ENCODE data around the gene GRK3.
"Not testable (repeated sequence)": the region's sequence is repeated elsewhere in the genome, so short reads cannot be mapped to it uniquely, and the experiment has no call there.

GRK3 gene

DNA sequence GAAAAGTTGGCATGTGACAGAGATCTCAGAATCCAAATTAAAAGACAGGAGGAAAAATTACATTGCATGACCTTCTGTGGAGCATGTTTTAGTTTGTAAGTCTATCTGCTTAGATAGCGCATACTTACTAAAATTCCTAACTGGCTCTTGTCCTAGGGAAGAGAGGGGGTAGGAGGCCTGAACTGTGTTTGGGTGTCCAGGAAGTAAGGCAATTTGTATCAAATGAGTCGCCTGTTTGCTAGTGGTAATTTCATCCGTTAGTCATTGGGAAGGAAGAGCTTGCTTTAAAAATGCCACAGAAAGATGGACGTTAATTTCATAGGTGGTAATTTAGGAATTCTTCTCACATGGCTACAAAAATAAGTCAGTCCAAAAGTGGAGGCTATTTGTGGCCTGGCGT is 18.5 kb downstream of the GRK3 start:
- Histone ChIP-seq H3K79me2 (ENCODE audit: insufficient read depth, low read length) (no peaks in the 10 kb centered on the region), H3K9me3 (ENCODE audit: low read length) (no peaks in the 10 kb centered on the region), H3K9me2 (ENCODE audit: low read depth, low read length) (no peaks in the 10 kb centered on the region), H2AFZ (ENCODE audit: low read length) (no peak overlapping the region), H3K4me2 (ENCODE audit: low read length) (no peak overlapping the region), H3K27ac (ENCODE audit: low read depth, low read length, poor library complexity, severe bottlenecking) (no peak overlapping the region), H3K9ac (ENCODE audit: low read length) (no peak overlapping the region), H3F3A (ENCODE audit: insufficient read depth, low read length) (no peaks in the 10 kb centered on the region), H3K4me3 (ENCODE audit: low read depth, low read length, poor library complexity, severe bottlenecking) (no peak overlapping the region), H4K20me1 (ENCODE audit: insufficient read depth, low read length) (no peaks in the 10 kb centered on the region), H3K36me3 (ENCODE audit: insufficient read depth, low read length) (no peaks in the 10 kb centered on the region), H3K27me3 (ENCODE audit: insufficient read depth, low read length) (no peaks in the 10 kb centered on the region), H3K4me1 (ENCODE audit: insufficient read depth, low read length, severe bottlenecking) (no peaks in the 10 kb centered on the region)
- TF ChIP-seq, protein P1, sequence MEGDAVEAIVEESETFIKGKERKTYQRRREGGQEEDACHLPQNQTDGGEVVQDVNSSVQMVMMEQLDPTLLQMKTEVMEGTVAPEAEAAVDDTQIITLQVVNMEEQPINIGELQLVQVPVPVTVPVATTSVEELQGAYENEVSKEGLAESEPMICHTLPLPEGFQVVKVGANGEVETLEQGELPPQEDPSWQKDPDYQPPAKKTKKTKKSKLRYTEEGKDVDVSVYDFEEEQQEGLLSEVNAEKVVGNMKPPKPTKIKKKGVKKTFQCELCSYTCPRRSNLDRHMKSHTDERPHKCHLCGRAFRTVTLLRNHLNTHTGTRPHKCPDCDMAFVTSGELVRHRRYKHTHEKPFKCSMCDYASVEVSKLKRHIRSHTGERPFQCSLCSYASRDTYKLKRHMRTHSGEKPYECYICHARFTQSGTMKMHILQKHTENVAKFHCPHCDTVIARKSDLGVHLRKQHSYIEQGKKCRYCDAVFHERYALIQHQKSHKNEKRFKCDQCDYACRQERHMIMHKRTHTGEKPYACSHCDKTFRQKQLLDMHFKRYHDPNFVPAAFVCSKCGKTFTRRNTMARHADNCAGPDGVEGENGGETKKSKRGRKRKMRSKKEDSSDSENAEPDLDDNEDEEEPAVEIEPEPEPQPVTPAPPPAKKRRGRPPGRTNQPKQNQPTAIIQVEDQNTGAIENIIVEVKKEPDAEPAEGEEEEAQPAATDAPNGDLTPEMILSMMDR (IDR thresholded peaks at IDR 0.05; ENCODE audit: low read length) = no peak
- no peak for TF ChIP-seq EZH2 (IDR thresholded peaks at IDR 0.05; ENCODE audit: borderline replicate concordance, low read length)

DNA sequence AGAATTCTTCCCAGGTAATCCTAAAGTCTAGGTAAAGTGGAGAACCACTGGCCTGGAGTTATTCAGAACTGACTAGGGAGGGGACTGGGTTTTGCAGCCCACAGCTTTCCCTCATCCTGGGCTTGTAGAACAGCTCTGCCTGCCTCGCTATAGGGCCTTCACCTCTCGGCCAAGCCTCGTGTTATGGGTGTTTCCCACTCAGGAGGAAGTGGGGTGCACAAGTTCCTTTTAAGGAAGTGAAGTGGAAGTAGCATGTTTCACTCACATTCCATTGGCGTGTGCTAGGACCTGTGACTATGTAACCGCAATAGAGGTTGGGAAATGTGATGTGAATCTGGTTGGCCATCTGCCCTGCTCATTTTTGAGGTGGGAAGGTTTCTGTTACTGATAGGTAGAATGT is 20.5 kb downstream of the GRK3 start:
- not testable (repeated sequence) for H3K4me3 ChIP-seq (ENCODE audit: low read depth, low read length, poor library complexity, severe bottlenecking); H3K27me3 ChIP-seq (ENCODE audit: insufficient read depth, low read length); H3K4me1 ChIP-seq (ENCODE audit: insufficient read depth, low read length, severe bottlenecking); H2AFZ ChIP-seq (ENCODE audit: low read length); H4K20me1 ChIP-seq (ENCODE audit: insufficient read depth, low read length); H3K9me2 ChIP-seq (ENCODE audit: low read depth, low read length); H3K27ac ChIP-seq (ENCODE audit: low read depth, low read length, poor library complexity, severe bottlenecking); H3K9ac ChIP-seq (ENCODE audit: low read length); H3F3A ChIP-seq (ENCODE audit: insufficient read depth, low read length); H3K36me3 ChIP-seq (ENCODE audit: insufficient read depth, low read length); H3K4me2 ChIP-seq (ENCODE audit: low read length); H3K79me2 ChIP-seq (ENCODE audit: insufficient read depth, low read length); H3K9me3 ChIP-seq (ENCODE audit: low read length)

DNA sequence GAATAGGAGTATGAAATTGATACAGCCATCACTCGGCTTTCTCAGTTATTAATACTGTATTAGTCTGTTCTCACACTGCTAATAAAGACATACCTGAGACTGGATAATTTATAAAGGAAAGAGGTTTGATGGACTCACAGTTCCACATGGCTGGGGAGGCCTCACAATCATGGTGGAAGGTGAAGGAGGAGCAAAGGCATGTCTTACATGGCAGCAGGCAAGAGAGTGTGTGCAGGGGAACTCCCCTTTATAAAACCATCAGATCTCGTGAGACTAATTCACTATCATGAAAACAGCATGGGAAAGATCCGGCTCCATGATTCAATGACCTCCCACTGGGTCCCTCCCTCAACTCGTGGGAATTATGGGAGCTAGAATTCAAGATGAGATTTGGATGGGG is 25.2 kb downstream of the GRK3 start:
- H3K36me3 ChIP-seq (ENCODE audit: insufficient read depth, low read length); H3K4me1 ChIP-seq (ENCODE audit: insufficient read depth, low read length, severe bottlenecking); H3K9me3 ChIP-seq (ENCODE audit: low read length); H3K79me2 ChIP-seq (ENCODE audit: insufficient read depth, low read length); H3K4me3 ChIP-seq (ENCODE audit: low read depth, low read length, poor library complexity, severe bottlenecking); H3K4me2 ChIP-seq (ENCODE audit: low read length); H4K20me1 ChIP-seq (ENCODE audit: insufficient read depth, low read length); H3K27me3 ChIP-seq (ENCODE audit: insufficient read depth, low read length); H3K27ac ChIP-seq (ENCODE audit: low read depth, low read length, poor library complexity, severe bottlenecking); H3F3A ChIP-seq (ENCODE audit: insufficient read depth, low read length); H3K9me2 ChIP-seq (ENCODE audit: low read depth, low read length); H2AFZ ChIP-seq (ENCODE audit: low read length); H3K9ac ChIP-seq (ENCODE audit: low read length): not testable (repeated sequence)

DNA sequence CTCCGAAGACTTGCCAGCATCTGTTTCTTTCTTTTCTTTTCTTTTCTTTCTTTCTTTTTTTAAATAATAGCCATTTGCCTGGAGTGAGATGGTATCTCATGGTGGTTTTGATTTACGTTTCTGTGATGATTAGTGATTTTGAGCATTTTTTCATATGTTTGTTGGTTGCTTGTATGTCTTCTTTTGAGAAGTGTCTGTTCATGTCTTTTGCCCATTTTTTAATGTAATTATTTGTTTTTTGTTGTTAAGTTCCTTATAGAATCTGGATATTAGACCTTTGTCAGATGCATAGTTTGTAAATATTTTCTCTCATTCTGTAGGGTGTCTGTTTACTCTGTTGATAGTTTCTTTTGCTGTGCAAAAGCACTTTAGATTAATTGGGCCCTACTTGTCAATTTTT is 28.8 kb downstream of the GRK3 start:
- H3F3A ChIP-seq (ENCODE audit: insufficient read depth, low read length); H3K36me3 ChIP-seq (ENCODE audit: insufficient read depth, low read length); H2AFZ ChIP-seq (ENCODE audit: low read length); H3K4me3 ChIP-seq (ENCODE audit: low read depth, low read length, poor library complexity, severe bottlenecking); H3K4me1 ChIP-seq (ENCODE audit: insufficient read depth, low read length, severe bottlenecking); H3K79me2 ChIP-seq (ENCODE audit: insufficient read depth, low read length); H3K9me3 ChIP-seq (ENCODE audit: low read length); H3K27me3 ChIP-seq (ENCODE audit: insufficient read depth, low read length); H3K9ac ChIP-seq (ENCODE audit: low read length); H3K27ac ChIP-seq (ENCODE audit: low read depth, low read length, poor library complexity, severe bottlenecking); H3K4me2 ChIP-seq (ENCODE audit: low read length); H4K20me1 ChIP-seq (ENCODE audit: insufficient read depth, low read length); H3K9me2 ChIP-seq (ENCODE audit: low read depth, low read length): not testable (repeated sequence)

DNA sequence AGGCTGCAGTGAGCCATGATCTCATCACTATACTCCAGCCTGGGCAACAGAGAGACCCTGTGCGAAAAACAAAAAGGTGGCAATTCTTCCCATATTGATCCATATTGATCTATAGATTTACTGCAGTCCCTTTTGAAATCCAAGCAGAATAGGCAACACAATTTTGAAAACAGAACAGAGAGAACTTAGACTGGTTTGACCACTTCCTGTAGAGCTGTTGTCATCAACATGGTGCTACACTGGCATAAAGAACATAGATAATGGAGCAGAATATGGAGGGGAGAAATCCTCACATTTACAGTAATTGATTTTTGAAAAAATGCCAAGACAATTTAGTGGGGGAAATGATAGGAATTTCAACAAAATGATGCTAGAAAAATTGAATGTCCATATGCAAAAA is 34.1 kb downstream of the GRK3 start:
- no peak overlapping the region for H3K9ac ChIP-seq (ENCODE audit: low read length)
- no peak overlapping the region for H2AFZ ChIP-seq (ENCODE audit: low read length)
- no peaks in the 10 kb centered on the region for H3K9me3 ChIP-seq (ENCODE audit: low read length)
- H3K79me2 ChIP-seq (ENCODE audit: insufficient read depth, low read length) = no peaks in the 10 kb centered on the region
- no peaks in the 10 kb centered on the region for H3K9me2 ChIP-seq (ENCODE audit: low read depth, low read length)
- H3K4me2 ChIP-seq (ENCODE audit: low read length) = no peak overlapping the region
- H3K4me1 ChIP-seq (ENCODE audit: insufficient read depth, low read length, severe bottlenecking) = no peaks in the 10 kb centered on the region
- H3F3A ChIP-seq (ENCODE audit: insufficient read depth, low read length) = no peaks in the 10 kb centered on the region
- H3K4me3 ChIP-seq (ENCODE audit: low read depth, low read length, poor library complexity, severe bottlenecking) = no peak overlapping the region
- H3K27ac ChIP-seq (ENCODE audit: low read depth, low read length, poor library complexity, severe bottlenecking) = no peak overlapping the region
- TF ChIP-seq, protein P1 (IDR thresholded peaks at IDR 0.05; ENCODE audit: low read length) = no peak
- no peak for TF ChIP-seq EZH2 (IDR thresholded peaks at IDR 0.05; ENCODE audit: borderline replicate concordance, low read length)
- no peaks in the 10 kb centered on the region for H3K36me3 ChIP-seq (ENCODE audit: insufficient read depth, low read length)
- H4K20me1 ChIP-seq (ENCODE audit: insufficient read depth, low read length) = no peaks in the 10 kb centered on the region
- no peaks in the 10 kb centered on the region for H3K27me3 ChIP-seq (ENCODE audit: insufficient read depth, low read length)
